ENCODE data around the gene KRT4. TPM values are rescaled to one million over a fixed set of nuclear protein-coding genes. Genes with fewer than 3 reads are reported as not detected.

Gene KRT4
- total RNA-seq, 1 donor from 2014 or later = not detected

DNA sequence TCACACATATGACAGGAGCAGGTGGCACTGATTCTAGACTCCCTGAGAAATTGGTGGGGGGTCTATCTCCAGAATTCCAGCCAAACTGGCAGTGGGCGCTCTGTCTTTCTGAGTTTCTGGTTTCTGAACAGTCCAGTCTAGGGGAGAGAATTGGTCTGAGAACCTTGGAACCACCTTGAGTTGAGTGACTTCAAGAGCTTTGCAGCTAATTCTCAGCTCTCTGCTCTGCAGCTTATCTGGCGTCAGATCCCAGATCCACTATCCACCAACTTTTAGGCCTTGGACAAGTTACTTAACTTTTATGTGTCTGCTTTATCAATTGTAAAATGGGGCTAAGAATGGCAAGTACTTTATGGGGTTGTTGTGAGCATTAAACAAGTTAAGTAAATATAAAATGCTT lies 35.1 kb downstream of the KRT4 start:
- Mint-ChIP-seq H3K27me3 (ENCODE audit: unreplicated experiment) (peaks cover 5% of the 10 kb centered on the region), H3K9me3 (ENCODE audit: unreplicated experiment) (no peaks in the 10 kb centered on the region), H3K27ac (ENCODE audit: unreplicated experiment) (no peak overlapping the region), H3K4me1 (ENCODE audit: low read depth, unreplicated experiment) (no peaks in the 10 kb centered on the region), H3K36me3 (ENCODE audit: unreplicated experiment) (no peaks in the 10 kb centered on the region), H3K4me3 (ENCODE audit: unreplicated experiment) (no peak overlapping the region)
- DNase-seq = no peak
- TF ChIP-seq, protein P1, sequence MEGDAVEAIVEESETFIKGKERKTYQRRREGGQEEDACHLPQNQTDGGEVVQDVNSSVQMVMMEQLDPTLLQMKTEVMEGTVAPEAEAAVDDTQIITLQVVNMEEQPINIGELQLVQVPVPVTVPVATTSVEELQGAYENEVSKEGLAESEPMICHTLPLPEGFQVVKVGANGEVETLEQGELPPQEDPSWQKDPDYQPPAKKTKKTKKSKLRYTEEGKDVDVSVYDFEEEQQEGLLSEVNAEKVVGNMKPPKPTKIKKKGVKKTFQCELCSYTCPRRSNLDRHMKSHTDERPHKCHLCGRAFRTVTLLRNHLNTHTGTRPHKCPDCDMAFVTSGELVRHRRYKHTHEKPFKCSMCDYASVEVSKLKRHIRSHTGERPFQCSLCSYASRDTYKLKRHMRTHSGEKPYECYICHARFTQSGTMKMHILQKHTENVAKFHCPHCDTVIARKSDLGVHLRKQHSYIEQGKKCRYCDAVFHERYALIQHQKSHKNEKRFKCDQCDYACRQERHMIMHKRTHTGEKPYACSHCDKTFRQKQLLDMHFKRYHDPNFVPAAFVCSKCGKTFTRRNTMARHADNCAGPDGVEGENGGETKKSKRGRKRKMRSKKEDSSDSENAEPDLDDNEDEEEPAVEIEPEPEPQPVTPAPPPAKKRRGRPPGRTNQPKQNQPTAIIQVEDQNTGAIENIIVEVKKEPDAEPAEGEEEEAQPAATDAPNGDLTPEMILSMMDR (IDR thresholded peaks at IDR 0.05; ENCODE audit: partially characterized antibody, unreplicated experiment) = no peak

DNA sequence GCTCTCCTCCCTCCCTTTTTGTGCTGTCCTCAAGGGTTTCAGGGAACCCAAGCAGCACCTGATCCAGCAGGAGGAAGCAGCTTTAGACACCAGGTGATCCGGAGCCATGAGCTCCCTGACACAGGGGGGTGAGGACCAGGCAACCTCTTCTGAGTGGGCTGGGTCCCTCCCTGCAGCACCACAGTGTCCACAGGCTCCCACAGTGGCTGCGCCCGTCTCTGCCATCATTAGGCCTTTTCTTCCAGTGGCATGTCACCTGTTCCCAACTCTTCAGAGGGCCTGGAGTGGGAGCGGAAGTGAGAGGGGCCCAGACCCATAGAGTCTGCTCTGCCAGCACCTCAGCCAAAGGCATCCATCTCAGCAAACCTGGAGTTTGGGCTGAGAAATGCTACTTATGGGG lies 36.4 kb downstream of the KRT4 start:
- H3K36me3 Mint-ChIP-seq (ENCODE audit: unreplicated experiment) = no peaks in the 10 kb centered on the region
- no peaks in the 10 kb centered on the region for H3K4me1 Mint-ChIP-seq (ENCODE audit: low read depth, unreplicated experiment)
- no peak for DNase-seq
- H3K27me3 Mint-ChIP-seq (ENCODE audit: unreplicated experiment) = peaks cover 5% of the 10 kb centered on the region
- TF ChIP-seq, protein P1 (IDR thresholded peaks at IDR 0.05; ENCODE audit: partially characterized antibody, unreplicated experiment) = no peak
- H3K9me3 Mint-ChIP-seq (ENCODE audit: unreplicated experiment) = no peaks in the 10 kb centered on the region
- no peak overlapping the region for H3K4me3 Mint-ChIP-seq (ENCODE audit: unreplicated experiment)
- H3K27ac Mint-ChIP-seq (ENCODE audit: unreplicated experiment) = no peak overlapping the region

DNA sequence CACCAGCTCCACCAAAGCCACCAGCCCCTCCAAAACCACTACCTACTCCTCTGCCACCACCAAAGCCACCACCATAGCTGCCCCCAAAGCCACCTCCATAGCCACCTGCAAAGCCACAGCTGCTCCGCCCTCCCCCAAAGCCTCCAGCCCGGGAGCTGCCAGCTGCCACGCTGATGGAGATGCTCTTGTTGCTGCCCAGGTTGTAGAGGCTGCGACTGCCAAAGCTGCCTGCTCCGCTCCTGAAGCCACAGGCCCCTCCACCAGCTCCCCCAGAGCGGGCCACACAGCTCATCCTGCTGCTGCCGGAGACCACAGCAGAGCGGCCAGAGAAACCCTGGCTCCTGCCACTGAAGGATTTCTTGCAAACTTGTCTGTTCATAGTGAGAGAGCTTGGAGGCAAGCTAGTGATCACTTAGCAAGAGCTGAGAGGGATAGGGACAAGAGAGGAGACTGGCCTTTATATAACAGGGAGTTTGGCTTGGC lies 37.0 kb downstream of the KRT4 start, which contains the start of gene KRT76:
Gene KRT76, minus strand, starts transcription at position 433 of the 483 bp plus-strand sequence. Its CDS starts 54 bp downstream, at position 379.
- Mint-ChIP-seq H3K4me1 (ENCODE audit: low read depth, unreplicated experiment) (no peaks in the 10 kb centered on the region), H3K27ac (ENCODE audit: unreplicated experiment) (no peak within 1 kb of the TSS), H3K27me3 (ENCODE audit: unreplicated experiment) (peaks cover 5% of the 10 kb centered on the region), H3K9me3 (ENCODE audit: unreplicated experiment) (no peaks in the 10 kb centered on the region), H3K4me3 (ENCODE audit: unreplicated experiment) (no peak within 1 kb of the TSS), H3K36me3 (ENCODE audit: unreplicated experiment) (no peaks in the 10 kb centered on the region)
- TF ChIP-seq, protein P1 (IDR thresholded peaks at IDR 0.05; ENCODE audit: partially characterized antibody, unreplicated experiment) = no peak
- DNase-seq = no peak

DNA sequence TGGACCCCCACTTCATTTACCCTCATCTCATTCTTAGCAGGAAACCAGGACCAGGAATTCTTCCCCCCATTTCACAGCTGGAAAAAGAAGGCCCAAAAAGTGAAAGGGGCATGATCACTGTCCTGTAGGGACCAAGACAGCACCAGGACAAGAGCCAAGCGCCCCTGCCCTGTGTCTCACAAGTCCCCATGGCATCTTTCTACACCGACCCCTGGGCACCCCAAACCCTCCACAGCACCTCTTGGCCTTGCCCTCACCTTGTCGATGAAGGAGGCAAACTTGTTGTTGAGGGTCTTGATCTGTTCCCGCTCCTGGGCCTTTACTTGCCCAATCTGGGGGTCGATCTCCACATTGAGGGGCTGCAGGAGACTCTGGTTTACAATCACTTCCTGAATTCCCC lies 37.5 kb downstream of the KRT4 start:
- no peaks in the 10 kb centered on the region for H3K36me3 Mint-ChIP-seq (ENCODE audit: unreplicated experiment)
- H3K4me3 Mint-ChIP-seq (ENCODE audit: unreplicated experiment) = no peak overlapping the region
- DNase-seq = no peak
- peaks cover 5% of the 10 kb centered on the region for H3K27me3 Mint-ChIP-seq (ENCODE audit: unreplicated experiment)
- H3K9me3 Mint-ChIP-seq (ENCODE audit: unreplicated experiment) = peaks cover 1% of the 10 kb centered on the region
- H3K4me1 Mint-ChIP-seq (ENCODE audit: low read depth, unreplicated experiment) = no peaks in the 10 kb centered on the region
- no peak overlapping the region for H3K27ac Mint-ChIP-seq (ENCODE audit: unreplicated experiment)
- TF ChIP-seq, protein P1 (IDR thresholded peaks at IDR 0.05; ENCODE audit: partially characterized antibody, unreplicated experiment) = no peak

DNA sequence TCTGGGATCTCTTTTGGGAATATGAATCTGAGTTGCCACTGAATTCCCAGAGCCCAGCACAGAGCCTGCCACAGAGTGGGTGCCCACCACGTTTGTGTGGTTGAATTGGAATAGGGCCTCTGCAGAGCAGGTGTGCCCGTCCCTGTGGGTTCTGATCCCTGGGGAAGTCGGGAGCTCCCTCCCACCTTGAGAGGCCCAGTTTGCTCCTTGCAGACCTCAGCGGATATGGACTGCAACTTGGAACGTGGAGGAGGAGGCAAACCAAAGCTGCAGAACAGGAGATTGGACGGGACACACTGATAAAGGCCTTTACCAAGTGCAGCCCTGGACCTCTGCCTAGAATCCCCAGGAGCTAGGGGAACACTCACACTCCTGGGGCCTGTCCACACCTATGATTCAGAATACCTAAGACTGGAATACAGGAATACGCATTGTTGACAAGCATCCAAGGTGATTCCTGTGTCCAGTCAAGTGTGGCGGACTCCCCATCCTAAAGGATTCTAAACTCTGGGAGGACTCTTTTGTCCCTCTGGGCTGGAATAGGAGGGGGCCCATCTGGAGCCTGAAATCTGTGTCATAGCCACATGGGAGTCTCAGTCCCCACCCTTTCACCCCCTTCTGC lies 39.2 kb downstream of the KRT4 start:
- peaks cover 7% of the 10 kb centered on the region for H3K27me3 Mint-ChIP-seq (ENCODE audit: unreplicated experiment)
- peaks cover 1% of the 10 kb centered on the region for H3K9me3 Mint-ChIP-seq (ENCODE audit: unreplicated experiment)

More for the DNA sequence above, 39.2 kb downstream of the KRT4 start:
- H3K4me3 Mint-ChIP-seq (ENCODE audit: unreplicated experiment) = no peak overlapping the region
- no peaks in the 10 kb centered on the region for H3K4me1 Mint-ChIP-seq (ENCODE audit: low read depth, unreplicated experiment)
- no peak for DNase-seq
- TF ChIP-seq, protein P1 (IDR thresholded peaks at IDR 0.05; ENCODE audit: partially characterized antibody, unreplicated experiment) = no peak
- H3K36me3 Mint-ChIP-seq (ENCODE audit: unreplicated experiment) = no peaks in the 10 kb centered on the region
- no peak overlapping the region for H3K27ac Mint-ChIP-seq (ENCODE audit: unreplicated experiment)
